ENCODE measurements around the gene SCAPER. TPM values are rescaled to one million over a fixed set of nuclear protein-coding genes. Genes with fewer than 3 reads are reported as not detected.

SCAPER gene
- total RNA-seq, 1 experiment from 2014 or later = 14.7 TPM

GRCh38 chr15:76391309-76391708 lies 513.8 kb downstream of the SCAPER start (continued):
- TF ChIP-seq CTCF (IDR thresholded peaks at IDR 0.05 in 2 of 3, conservative IDR thresholded peaks at IDR 0.05 in 1 of 3; ENCODE audit: borderline replicate concordance in 1 of 3, insufficient read depth in 1 of 3, low read depth in 2 of 3, low read length in 2 of 3) = no peak
- no peak for TF ChIP-seq ZNF274 (IDR thresholded peaks at IDR 0.05; ENCODE audit: low read depth, low read length)
- no peak for TF ChIP-seq SIN3A (IDR thresholded peaks at IDR 0.05; ENCODE audit: low read depth)

GRCh38 chr15:76390571-76390970 lies 514.6 kb downstream of the SCAPER start:
- ChIA-PET CTCF (no interaction called here), POLR2A (no interaction called here), RAD21 (ENCODE audit: low non-redundant PET in 1 of 2, low total read pairs in 2 of 2, uncharacterized antibody in 2 of 2, unreplicated experiment in 2 of 2) (no interaction called here)
- peaks cover 0 to 3% of the 10 kb centered on the region in 2 experiments; a peak in 1 of 4 replicates for H3K4me1 ChIP-seq (ENCODE audit: control insufficient read depth in 1 of 2, insufficient read depth in 2 of 2, low read length in 2 of 2)
- DNase-seq (ENCODE audit: low read depth, low spot score) = no peak
- intact Hi-C loops (cut with micrococcal nuclease) = no loop called here
- no peak overlapping the region for H2AFZ ChIP-seq (ENCODE audit: low read depth, low read length, poor library complexity, severe bottlenecking)
- no peak overlapping the region for H3K9ac ChIP-seq (ENCODE audit: low read length)
- H3K27me3 ChIP-seq (ENCODE audit: insufficient read depth, low read length) = no peaks in the 10 kb centered on the region
- no peak overlapping the region for H3K27ac ChIP-seq (ENCODE audit: low read depth, low read length)
- no peaks in the 10 kb centered on the region for H3K36me3 ChIP-seq (ENCODE audit: control insufficient read depth in 1 of 2, insufficient read depth in 2 of 2, low read length in 2 of 2)
- TF ChIP-seq POLR2AphosphoS5 (IDR thresholded peaks at IDR 0.05; ENCODE audit: low read depth, low read length) (no peak), SIN3A (IDR thresholded peaks at IDR 0.05; ENCODE audit: low read depth) (no peak), SRF (IDR thresholded peaks at IDR 0.05; ENCODE audit: low read depth) (no peak), EGR1 (IDR thresholded peaks at IDR 0.05; ENCODE audit: low read depth) (no peak), RAD21 (IDR thresholded peaks at IDR 0.05; ENCODE audit: low read depth) (no peak), CBX3 (IDR thresholded peaks at IDR 0.05; ENCODE audit: low read depth) (no peak), CTCF (IDR thresholded peaks at IDR 0.05 in 2 of 3, conservative IDR thresholded peaks at IDR 0.05 in 1 of 3; ENCODE audit: borderline replicate concordance in 1 of 3, insufficient read depth in 1 of 3, low read depth in 2 of 3, low read length in 2 of 3) (no peak)
- H3K79me2 ChIP-seq (ENCODE audit: insufficient read depth, low read length) = no peaks in the 10 kb centered on the region
- no peaks in the 10 kb centered on the region for H3K9me3 ChIP-seq (ENCODE audit: control insufficient read depth in 1 of 2, insufficient read depth in 1 of 2, low read depth in 1 of 2, low read length in 2 of 2)
- H3K9me2 ChIP-seq (ENCODE audit: insufficient read depth) = no peaks in the 10 kb centered on the region
- no peak for ATAC-seq
- H3K4me2 ChIP-seq (ENCODE audit: low read length) = no peak overlapping the region
- no peak overlapping the region for H3K4me3 ChIP-seq (replicated peaks in 1 of 2; ENCODE audit: low read depth in 1 of 2, low read length in 2 of 2)
- no peaks in the 10 kb centered on the region for H4K20me1 ChIP-seq (ENCODE audit: insufficient read depth)
- no TSS peak for BruUV-seq (replicated peaks)

Measured in HCT116 (cell line).